ENCODE data around the gene CPLX3. TPM values are rescaled to one million over a fixed set of nuclear protein-coding genes. Genes with fewer than 3 reads are reported as not detected.

Gene CPLX3
- total and polyA plus RNA-seq, 2 donors (not counting 3 experiments of a cell fraction or from before 2014, with no cell fraction given), result not detected

DNA sequence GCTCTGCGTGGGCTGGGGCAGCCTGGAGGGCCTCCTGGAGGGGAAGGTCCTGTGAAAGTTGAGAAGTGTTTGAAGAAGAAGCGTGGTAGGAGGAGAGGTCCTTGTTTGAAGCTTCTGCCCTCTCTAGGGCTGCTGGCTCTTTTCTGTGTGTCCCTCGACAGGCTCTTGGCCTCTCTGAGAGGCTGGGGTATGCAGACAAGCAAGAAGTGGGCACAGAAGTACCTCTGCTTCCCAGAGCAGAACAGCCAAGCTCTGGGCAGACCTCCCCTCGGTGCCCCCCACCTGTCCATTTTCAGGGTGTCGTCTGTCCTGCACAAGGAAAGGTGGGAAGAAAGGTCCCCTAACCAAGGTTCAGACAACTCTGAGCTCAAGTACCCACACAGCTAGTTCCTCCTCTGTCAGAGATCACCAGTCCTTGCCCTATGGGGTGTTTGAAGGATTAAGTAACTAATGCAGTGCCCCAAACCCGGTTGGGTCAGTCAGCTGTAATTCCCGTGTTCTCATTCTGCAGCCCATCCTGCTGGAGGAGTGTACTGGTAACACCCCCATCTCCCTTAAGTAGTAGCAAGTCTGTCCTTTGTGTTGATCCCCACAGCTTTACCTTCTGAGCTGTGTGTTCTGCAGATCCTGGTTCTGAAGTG, 38.3 kb upstream of the CPLX3 start:
- Histone ChIP-seq H3K9me3 (replicated peaks; ENCODE audit: control insufficient read depth, insufficient read depth, low read length) (no peaks in the 10 kb centered on the region), H3K36me3 (ENCODE audit: control insufficient read depth in 2 of 2, extremely low read depth in 1 of 2, insufficient read depth in 2 of 2, low read length in 2 of 2) (peaks cover 0 to 7% of the 10 kb centered on the region in 2 experiments), H3K4me1 (ENCODE audit: control insufficient read depth, extremely low read depth, insufficient read depth, low read length) (peaks cover 16% of the 10 kb centered on the region), H3K4me3 (replicated peaks in 1 of 3; ENCODE audit: insufficient read depth in 1 of 3, low read depth in 1 of 3, low read length in 3 of 3) (no peak overlapping the region), H3K79me2 (ENCODE audit: control insufficient read depth, insufficient read depth, low read length) (peaks cover 98% of the 10 kb centered on the region), H2AFZ (ENCODE audit: low read depth, low read length) (no peak overlapping the region), H4K20me1 (replicated peaks; ENCODE audit: control insufficient read depth, extremely low read depth, insufficient read depth, low read length) (peaks cover 2% of the 10 kb centered on the region), H3K27ac (ENCODE audit: insufficient read depth, low read depth, low read length) (no peak overlapping the region), H3K4me2 (ENCODE audit: insufficient read depth, low read length) (no peak overlapping the region), H3K27me3 (ENCODE audit: control insufficient read depth in 2 of 2, insufficient read depth in 2 of 2, low read length in 2 of 2) (no peaks in the 10 kb centered on the region), H3K9ac (replicated peaks; ENCODE audit: extremely low read depth, insufficient read depth, low read length) (no peak overlapping the region), H3K9me1 (replicated peaks; ENCODE audit: control insufficient read depth, extremely low read depth, insufficient read depth, low read length) (no peaks in the 10 kb centered on the region)
- CTCF ChIA-PET, result interaction anchor here (0.8 to 3.6 kb wide), 9 partner anchors 10 to 162 kb away, joined by 3 to 22 read pairs (median 4); no protein-coding TSS in a partner anchor
- dilution Hi-C loops (cut with MboI; ENCODE audit: extremely low pct_ligation_motif_present, low sequenced_read_pairs), result no loop called here
- no peak for FAIRE-seq
- no TSS peak for BruUV-seq (replicated peaks)
- DNase-seq (ENCODE audit: low read depth, low spot score), result no peak
- TF ChIP-seq, protein P1, sequence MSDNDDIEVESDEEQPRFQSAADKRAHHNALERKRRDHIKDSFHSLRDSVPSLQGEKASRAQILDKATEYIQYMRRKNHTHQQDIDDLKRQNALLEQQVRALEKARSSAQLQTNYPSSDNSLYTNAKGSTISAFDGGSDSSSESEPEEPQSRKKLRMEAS (IDR thresholded peaks at IDR 0.05; ENCODE audit: insufficient read depth, insufficient read length), result no peak
- TF ChIP-seq EZH2 (IDR thresholded peaks at IDR 0.05; ENCODE audit: borderline replicate concordance, low read depth, low read length, severe bottlenecking), result no peak
- no peak for TF ChIP-seq JUN (IDR thresholded peaks at IDR 0.05; ENCODE audit: borderline replicate concordance, insufficient read depth, insufficient read length, low read depth)
- TF ChIP-seq, protein P2, sequence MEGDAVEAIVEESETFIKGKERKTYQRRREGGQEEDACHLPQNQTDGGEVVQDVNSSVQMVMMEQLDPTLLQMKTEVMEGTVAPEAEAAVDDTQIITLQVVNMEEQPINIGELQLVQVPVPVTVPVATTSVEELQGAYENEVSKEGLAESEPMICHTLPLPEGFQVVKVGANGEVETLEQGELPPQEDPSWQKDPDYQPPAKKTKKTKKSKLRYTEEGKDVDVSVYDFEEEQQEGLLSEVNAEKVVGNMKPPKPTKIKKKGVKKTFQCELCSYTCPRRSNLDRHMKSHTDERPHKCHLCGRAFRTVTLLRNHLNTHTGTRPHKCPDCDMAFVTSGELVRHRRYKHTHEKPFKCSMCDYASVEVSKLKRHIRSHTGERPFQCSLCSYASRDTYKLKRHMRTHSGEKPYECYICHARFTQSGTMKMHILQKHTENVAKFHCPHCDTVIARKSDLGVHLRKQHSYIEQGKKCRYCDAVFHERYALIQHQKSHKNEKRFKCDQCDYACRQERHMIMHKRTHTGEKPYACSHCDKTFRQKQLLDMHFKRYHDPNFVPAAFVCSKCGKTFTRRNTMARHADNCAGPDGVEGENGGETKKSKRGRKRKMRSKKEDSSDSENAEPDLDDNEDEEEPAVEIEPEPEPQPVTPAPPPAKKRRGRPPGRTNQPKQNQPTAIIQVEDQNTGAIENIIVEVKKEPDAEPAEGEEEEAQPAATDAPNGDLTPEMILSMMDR (IDR thresholded peaks at IDR 0.05; ENCODE audit: extremely low read depth in 1 of 2, insufficient read depth in 1 of 2, low read depth in 1 of 2, low read length in 2 of 2), result no peak
- no peak for TF ChIP-seq MYC (IDR thresholded peaks at IDR 0.05; ENCODE audit: low read depth, low read length)
- TF ChIP-seq POLR2A (IDR thresholded peaks at IDR 0.05; ENCODE audit: low read depth, low read length), result no peak
- TF ChIP-seq GATA2 (IDR thresholded peaks at IDR 0.05; ENCODE audit: insufficient read depth, insufficient read length, low read depth, low read length), result no peak
- intact Hi-C loops (cut with micrococcal nuclease), result no loop called here
- POLR2A ChIA-PET, result no interaction called here

All from endothelial cell of umbilical vein (primary cell).